Gastroesophageal sphincter (tissue), 4 donors: ENCODE measurements around the gene ZNF511. TPM values are rescaled to one million over a fixed set of nuclear protein-coding genes. Genes with fewer than 3 reads are reported as not detected.

Experiments
- ATAC-seq: fragments of 150-250 bp; one replicate; pipeline ENCODE4 v1.9.1; 2016; ENCODE audit warnings: mild to moderate bottlenecking, moderate library complexity
- H3K27ac ChIP-seq, 4 donors: fragments of 200-600 bp; sonication (generic) in 3 of 4; 1 replicate in 3 of 4; 2 replicates in 1 of 4; pipeline ENCODE4 v1.5.1; 2016 to 2019
- H3K27me3 ChIP-seq: fragments of 200-600 bp; sonication (generic); one replicate; pipeline ENCODE4 v1.5.1; 2019
- H3K36me3 ChIP-seq, 2 donors: fragments of 200-600 bp; sonication (generic); one replicate each; pipeline ENCODE4 v1.5.1; 2019; ENCODE audit warnings: control low read depth in 1 of 2
- H3K4me1 ChIP-seq, 3 donors: fragments of 200-600 bp; sonication (generic); 1 replicate in 2 of 3; 2 replicates in 1 of 3; pipeline ENCODE4 v1.5.1; 2016 to 2019; ENCODE audit warnings: control low read depth in 2 of 3
- H3K4me3 ChIP-seq, 2 donors: fragments of 200-600 bp; sonication (generic); one replicate each; pipeline ENCODE4 v1.5.1; 2019; ENCODE audit warnings: mild to moderate bottlenecking in 1 of 2, moderate library complexity in 1 of 2
- H3K9me3 ChIP-seq, 3 donors: fragments of 200-600 bp; sonication (generic); one replicate each; pipeline ENCODE4 v1.5.1; 2017 to 2019; ENCODE audit warnings: control low read depth in 2 of 3
- CTCF ChIP-seq, 4 experiments: fragments of 200-600 bp in 2 of 4; fragments of 450-650 bp in 2 of 4; sonication (generic) in 1 of 4; IDR thresholded peaks; one replicate each; pipeline ENCODE4 v1.5.1; 2017 to 2019; ENCODE audit warnings: antibody characterized with exemption in 4 of 4, mild to moderate bottlenecking in 2 of 4, moderate library complexity in 2 of 4
- EP300 ChIP-seq: sonication (generic); formaldehyde crosslinking; IDR thresholded peaks from one replicate; pipeline ENCODE4 v1.6.1; 2017; ENCODE audit warnings: antibody characterized with exemption, mild to moderate bottlenecking
- POLR2A ChIP-seq, 2 donors: fragments of 450-650 bp; IDR thresholded peaks; one replicate each; pipeline ENCODE4 v1.6.1; 2017; ENCODE audit warnings: antibody characterized with exemption in 2 of 2, mild to moderate bottlenecking in 2 of 2, moderate library complexity in 1 of 2
- POLR2AphosphoS5 ChIP-seq: sonication (generic); formaldehyde crosslinking; IDR thresholded peaks from one replicate; pipeline ENCODE4 v1.6.1; 2017; ENCODE audit warnings: antibody characterized with exemption
- WGBS, 2 donors: methylation state at CpG; one replicate each; pipeline ENCODE4 v1.1.5; 2018; ENCODE audit warnings: low coverage in 1 of 2; 5-methylcytosine and 5-hydroxymethylcytosine counted together
- total RNA-seq, 4 donors: library from RNA; depleted of rRNA; stranded (reverse); fragments of >200 nt; gene quantifications; one replicate each; pipeline ENCODE4 v1.1.0, GENCODE V29; 2016

ZNF511 gene
- total RNA-seq, 4 donors from 2014 or later, result 15.1 to 42.2 (median 25.4) TPM

GRCh38 chr10:133353202-133353959, 44.7 kb downstream of the ZNF511 start:
- no peak for TF ChIP-seq POLR2A (IDR thresholded peaks at IDR 0.05)
- TF ChIP-seq CTCF (IDR thresholded peaks at IDR 0.05), result no peak
- TF ChIP-seq POLR2AphosphoS5, result no peak
- TF ChIP-seq EP300, result no peak
- peaks cover 80% of the 10 kb centered on the region for H3K27me3 ChIP-seq
- H3K27ac ChIP-seq, result no peak overlapping the region
- no CpG with 5 or more reads among the region's 16 CpGs for WGBS, 2 donors
- no peak for ATAC-seq
- H3K36me3 ChIP-seq, result peaks cover 0 to 11% of the 10 kb centered on the region in 2 donors
- peaks cover 0 to 24% (median 11%) of the 10 kb centered on the region in 3 donors for H3K4me1 ChIP-seq
- H3K9me3 ChIP-seq, result no peaks in the 10 kb centered on the region
- H3K4me3 ChIP-seq, result no peak overlapping the region

- Histone ChIP-seq H3K4me1 (peaks cover 0 to 24% (median 11%) of the 10 kb centered on the region in 3 donors), H3K27ac (no peak overlapping the region), H3K36me3 (peaks cover 0 to 11% of the 10 kb centered on the region in 2 donors), H3K27me3 (peaks cover 73% of the 10 kb centered on the region), H3K4me3 (no peak overlapping the region), H3K9me3 (no peaks in the 10 kb centered on the region)
- no peak for ATAC-seq
- 90% methylated on average over 2 of the region's 16 CpGs; no CpG with 5 or more reads in 1 of the 2 donors for WGBS, 2 donors
- TF ChIP-seq POLR2AphosphoS5 (no peak), EP300 (no peak), CTCF (IDR thresholded peaks at IDR 0.05) (no peak), POLR2A (IDR thresholded peaks at IDR 0.05) (no peak)
These were observed 45.4 kb downstream of the ZNF511 start for GRCh38 chr10:133353988-133354605.

- Histone ChIP-seq H3K27me3 (peaks cover 67% of the 10 kb centered on the region), H3K4me3 (no peak overlapping the region), H3K27ac (no peak overlapping the region), H3K36me3 (peaks cover 0 to 11% of the 10 kb centered on the region in 2 donors), H3K9me3 (no peaks in the 10 kb centered on the region), H3K4me1 (peaks cover 0 to 24% (median 11%) of the 10 kb centered on the region in 3 donors)
- no peak for TF ChIP-seq EP300
- no peak for TF ChIP-seq CTCF (IDR thresholded peaks at IDR 0.05)
- TF ChIP-seq POLR2A (IDR thresholded peaks at IDR 0.05), result no peak
- TF ChIP-seq POLR2AphosphoS5, result no peak
- WGBS, 2 donors, result no CpG with 5 or more reads among the region's 14 CpGs
- ATAC-seq, result no peak
These were observed 46.0 kb downstream of the ZNF511 start for GRCh38 chr10:133354672-133355240.

- TF ChIP-seq CTCF (IDR thresholded peaks at IDR 0.05) (no peak), POLR2AphosphoS5 (no peak), EP300 (no peak), POLR2A (IDR thresholded peaks at IDR 0.05) (no peak)
These were observed 46.6 kb downstream of the ZNF511 start for GRCh38 chr10:133355266-133355665.

More at GRCh38 chr10:133355266-133355665, 46.6 kb downstream of the ZNF511 start:
- Histone ChIP-seq H3K27me3 (peaks cover 62% of the 10 kb centered on the region), H3K4me3 (no peak overlapping the region), H3K9me3 (no peaks in the 10 kb centered on the region), H3K27ac (no peak overlapping the region), H3K36me3 (peaks cover 0 to 11% of the 10 kb centered on the region in 2 donors), H3K4me1 (peaks cover 0 to 24% (median 11%) of the 10 kb centered on the region in 3 donors)
- WGBS, 2 donors, result no CpG with 5 or more reads among the region's 6 CpGs
- ATAC-seq, result no peak
